Measurements from ENCODE around the gene CHAF1A.
A peak's percentile ranks its signal among the peaks of the same experiment; 100 is the strongest.

CHAF1A gene

DNA sequence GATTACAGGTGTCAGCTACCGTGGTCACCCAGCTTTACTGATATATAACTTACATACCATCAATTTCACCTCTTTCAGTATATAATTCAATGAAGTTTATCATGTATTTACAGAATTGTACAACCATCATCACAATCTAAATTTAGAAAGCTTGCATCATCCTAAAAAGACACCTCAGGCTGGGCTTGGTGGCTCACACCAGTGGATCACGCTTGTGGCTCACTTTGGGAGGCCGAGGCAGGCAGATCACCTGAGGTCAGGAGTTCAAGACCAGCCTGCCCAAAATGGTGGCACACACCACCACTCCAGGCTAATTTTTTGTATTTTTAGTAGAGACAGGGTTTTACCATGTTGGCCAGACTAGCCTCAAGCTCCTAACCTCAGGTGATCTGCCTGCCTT, 65.4 kb downstream of the CHAF1A start:
- DNase-seq (ENCODE audit: insufficient read length, low spot score) (no peak), FAIRE-seq (no peak)
- TF ChIP-seq, protein P1, sequence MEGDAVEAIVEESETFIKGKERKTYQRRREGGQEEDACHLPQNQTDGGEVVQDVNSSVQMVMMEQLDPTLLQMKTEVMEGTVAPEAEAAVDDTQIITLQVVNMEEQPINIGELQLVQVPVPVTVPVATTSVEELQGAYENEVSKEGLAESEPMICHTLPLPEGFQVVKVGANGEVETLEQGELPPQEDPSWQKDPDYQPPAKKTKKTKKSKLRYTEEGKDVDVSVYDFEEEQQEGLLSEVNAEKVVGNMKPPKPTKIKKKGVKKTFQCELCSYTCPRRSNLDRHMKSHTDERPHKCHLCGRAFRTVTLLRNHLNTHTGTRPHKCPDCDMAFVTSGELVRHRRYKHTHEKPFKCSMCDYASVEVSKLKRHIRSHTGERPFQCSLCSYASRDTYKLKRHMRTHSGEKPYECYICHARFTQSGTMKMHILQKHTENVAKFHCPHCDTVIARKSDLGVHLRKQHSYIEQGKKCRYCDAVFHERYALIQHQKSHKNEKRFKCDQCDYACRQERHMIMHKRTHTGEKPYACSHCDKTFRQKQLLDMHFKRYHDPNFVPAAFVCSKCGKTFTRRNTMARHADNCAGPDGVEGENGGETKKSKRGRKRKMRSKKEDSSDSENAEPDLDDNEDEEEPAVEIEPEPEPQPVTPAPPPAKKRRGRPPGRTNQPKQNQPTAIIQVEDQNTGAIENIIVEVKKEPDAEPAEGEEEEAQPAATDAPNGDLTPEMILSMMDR (IDR thresholded peaks at IDR 0.05; ENCODE audit: insufficient read depth, missing control alignments) = no peak

- peak; percentile 74 for DNase-seq (ENCODE audit: insufficient read length, low spot score)
- TF ChIP-seq, protein P1 (IDR thresholded peaks at IDR 0.05; ENCODE audit: insufficient read depth, missing control alignments) = no peak
- peak; percentile 91 for FAIRE-seq
These were observed 69.1 kb downstream of the CHAF1A start for GRCh38 chr19:4471403-4472173.

- no peak for FAIRE-seq
- DNase-seq (ENCODE audit: insufficient read length, low spot score) = peak; percentile 98
- TF ChIP-seq, protein P1 (IDR thresholded peaks at IDR 0.05; ENCODE audit: insufficient read depth, missing control alignments) = no peak
These were observed 69.9 kb downstream of the CHAF1A start, which contains the start of gene HDGFL2 for GRCh38 chr19:4472174-4472974. TSS of gene HDGFL2 (plus strand) at chr19:4472297. CDS start at chr19:4472351, 54 bp downstream.

GRCh38 chr19:4473011-4473762, 70.7 kb downstream of the CHAF1A start:
- TF ChIP-seq, protein P1 (IDR thresholded peaks at IDR 0.05; ENCODE audit: insufficient read depth, missing control alignments) = no peak
- FAIRE-seq = no peak

GRCh38 chr19:4473763-4474513, 71.5 kb downstream of the CHAF1A start:
- TF ChIP-seq, protein P1 (IDR thresholded peaks at IDR 0.05; ENCODE audit: insufficient read depth, missing control alignments) = no peak
- FAIRE-seq (no peak), DNase-seq (ENCODE audit: insufficient read length, low spot score) (no peak)

More at GRCh38 chr19:4473011-4473762, 70.7 kb downstream of the CHAF1A start:
- DNase-seq (ENCODE audit: insufficient read length, low spot score) = no peak

- TF ChIP-seq, protein P1 (IDR thresholded peaks at IDR 0.05; ENCODE audit: insufficient read depth, missing control alignments) = no peak
- FAIRE-seq = no peak
These were observed 72.1 kb downstream of the CHAF1A start for GRCh38 chr19:4474514-4475022.

More at GRCh38 chr19:4474514-4475022, 72.1 kb downstream of the CHAF1A start:
- peak; percentile 98 for DNase-seq (ENCODE audit: insufficient read length, low spot score)
